Activated T-cell treated with anti-CD3 and anti-CD28 coated beads, Interleukin-2, amount 50 U/mL, for 1 hour (primary cell): ENCODE data around the gene BRSK2.
"Not testable (repeated sequence)": the region's sequence is repeated elsewhere in the genome, so short reads cannot be mapped to it uniquely, and the experiment has no call there.

ENCODE experiments used
- DNase-seq: peaks from one replicate; pipeline ENCODE4 v3.0.0-alpha.2; 2020

BRSK2 gene

DNA sequence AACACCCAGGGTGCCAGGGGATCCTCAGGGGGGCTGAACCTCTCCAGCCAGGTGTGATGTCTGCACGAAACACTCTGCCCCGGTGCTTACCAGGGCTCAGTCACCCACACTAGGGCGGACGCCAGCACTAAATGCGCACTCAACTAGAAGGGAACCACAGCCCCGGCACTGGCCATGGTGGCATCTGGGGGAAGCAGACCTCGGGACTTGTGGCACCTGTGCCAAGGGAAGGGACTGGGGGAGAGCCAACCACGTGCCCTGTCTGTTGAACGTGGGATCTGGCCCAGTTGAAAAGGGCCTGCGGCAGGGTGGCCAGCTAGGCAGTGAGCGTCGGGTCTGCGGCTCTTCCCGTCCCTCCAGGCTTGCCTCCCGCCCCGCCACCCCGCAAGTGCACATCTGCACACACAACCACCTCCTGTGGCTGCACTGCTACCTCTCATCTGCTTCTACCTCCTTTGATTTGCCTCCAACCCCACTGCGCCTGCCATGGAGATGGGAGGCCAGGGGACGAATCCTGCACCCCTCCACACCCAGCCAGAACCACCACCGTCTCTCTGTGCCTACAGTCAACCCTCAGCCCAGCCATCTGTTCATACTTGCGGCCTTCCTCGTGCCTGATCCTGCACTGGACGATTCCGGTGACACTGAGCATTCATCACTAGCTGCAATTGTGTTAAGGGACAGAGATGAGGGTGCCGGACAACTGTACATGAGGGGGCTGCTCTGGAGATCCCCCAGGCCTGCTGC, 111.9 kb downstream of the BRSK2 start:
- DNase-seq = no peak

GRCh38 chr11:1502168-1502953, 112.6 kb downstream of the BRSK2 start:
- DNase-seq = no peak

DNA sequence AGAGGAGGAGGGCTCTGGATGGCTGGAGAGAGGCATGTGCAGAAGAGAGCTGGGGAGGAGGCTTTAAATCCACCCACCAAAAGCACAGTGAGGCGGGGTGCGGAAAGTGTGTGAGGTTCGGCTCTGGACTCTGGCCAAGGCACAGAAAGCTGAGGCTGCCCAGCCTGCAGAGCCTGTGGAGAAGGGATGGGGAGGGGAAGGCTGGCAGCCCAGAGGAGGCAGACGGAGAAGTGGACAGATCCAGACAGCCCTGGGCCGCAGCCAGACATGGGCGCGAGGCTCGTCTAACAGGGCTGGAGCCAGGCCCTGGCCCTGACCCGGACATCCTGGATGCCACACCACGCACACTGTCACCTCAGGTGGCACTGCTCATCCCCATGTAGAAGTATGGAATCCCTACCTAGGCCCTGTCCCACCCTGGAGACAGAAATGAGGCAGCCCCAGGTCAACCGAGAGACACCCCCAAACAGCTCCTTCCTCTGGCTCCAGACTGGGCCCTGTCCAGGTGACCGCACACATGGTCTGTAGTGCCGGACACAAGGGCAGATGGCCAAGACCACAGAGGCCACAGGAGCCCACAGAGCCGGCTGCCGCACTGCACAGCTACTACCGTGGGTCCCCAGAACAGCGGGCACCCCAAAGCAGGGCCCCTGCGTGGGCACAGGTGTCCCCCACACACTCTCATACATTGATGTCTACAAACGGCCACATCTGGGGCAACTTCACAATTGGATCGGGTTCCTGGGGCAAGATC, 113.4 kb downstream of the BRSK2 start:
- no peak for DNase-seq

- no peak for DNase-seq
These were observed 114.0 kb downstream of the BRSK2 start for GRCh38 chr11:1503708-1504104.

GRCh38 chr11:1504138-1504537, 114.4 kb downstream of the BRSK2 start:
- DNase-seq = no peak

DNA sequence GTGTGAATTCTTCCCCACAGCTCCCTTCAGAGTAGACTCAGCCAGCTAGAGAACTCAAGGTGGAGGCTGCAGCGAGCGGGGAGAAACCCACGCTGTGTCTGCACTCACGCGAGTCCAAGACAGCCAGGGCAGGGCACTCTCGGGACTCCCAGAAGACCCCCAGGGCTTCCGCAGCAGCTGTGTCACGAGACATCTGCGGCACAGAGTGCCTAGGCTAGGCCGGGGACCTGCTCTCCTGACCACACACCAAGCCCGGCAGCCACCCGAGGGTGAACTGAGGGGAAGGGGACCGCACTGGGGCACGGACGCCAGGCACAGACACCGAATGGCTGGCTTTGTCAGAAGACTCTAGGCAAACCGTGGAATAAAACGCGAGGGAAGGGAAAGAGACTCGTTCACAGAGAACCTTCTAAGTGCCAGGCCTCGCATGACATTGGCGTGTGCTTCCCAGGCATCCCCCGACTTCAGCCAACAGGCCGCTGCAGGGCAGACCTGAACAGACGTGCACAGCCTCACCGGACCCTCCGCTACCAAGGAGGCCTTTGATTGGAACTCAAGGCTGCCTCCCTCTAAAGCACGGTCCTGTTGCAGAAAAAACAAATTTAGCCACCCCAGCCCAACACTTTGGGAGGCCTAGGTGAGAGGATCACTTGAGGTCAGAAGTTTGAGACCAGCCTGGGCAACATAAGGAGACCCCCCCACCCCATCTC, 115.0 kb downstream of the BRSK2 start:
- no peak for DNase-seq

DNA sequence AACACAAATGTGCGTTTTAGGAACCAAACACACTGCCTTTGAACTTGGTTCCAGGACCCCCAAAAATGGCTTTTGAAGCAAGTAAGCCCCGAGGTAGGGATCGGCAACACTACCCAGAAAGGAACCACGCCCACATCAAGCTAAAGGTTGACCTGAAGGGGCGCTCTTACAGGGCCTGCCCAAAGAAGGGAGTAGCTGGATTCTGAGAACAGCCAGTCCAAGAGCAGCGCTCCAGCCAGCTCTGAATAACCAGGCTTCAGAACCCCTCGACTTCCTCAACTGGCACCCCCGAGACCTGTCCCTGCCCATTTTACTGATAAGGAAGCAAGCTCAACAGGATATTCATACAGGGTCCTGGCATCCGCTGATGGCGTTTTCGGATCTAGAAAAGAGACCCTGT, 115.7 kb downstream of the BRSK2 start:
- no peak for DNase-seq

GRCh38 chr11:1506981-1507380, 117.2 kb downstream of the BRSK2 start:
- DNase-seq = no peak

GRCh38 chr11:1507381-1508140, 117.8 kb downstream of the BRSK2 start:
- DNase-seq = no peak

DNA sequence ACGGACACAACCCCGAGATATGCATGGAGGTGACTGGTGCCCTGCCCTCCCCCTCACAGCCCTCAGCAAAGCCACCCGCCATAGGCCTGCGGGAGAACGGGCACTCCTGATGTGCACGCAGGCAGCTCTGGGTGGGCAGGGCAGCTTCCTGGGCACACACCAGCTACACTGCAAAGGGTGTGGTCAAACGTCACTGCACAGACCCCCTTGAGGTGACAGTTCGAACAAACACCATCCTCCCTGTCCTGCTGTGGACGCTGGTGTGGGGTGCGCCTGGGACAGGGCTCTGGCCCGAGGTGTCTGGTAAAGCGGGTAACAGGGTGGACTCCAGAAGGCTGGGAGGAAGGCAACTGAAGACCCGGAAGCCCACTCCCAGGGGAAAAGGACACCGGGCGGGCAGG, 118.8 kb downstream of the BRSK2 start:
- no peak for DNase-seq

DNA sequence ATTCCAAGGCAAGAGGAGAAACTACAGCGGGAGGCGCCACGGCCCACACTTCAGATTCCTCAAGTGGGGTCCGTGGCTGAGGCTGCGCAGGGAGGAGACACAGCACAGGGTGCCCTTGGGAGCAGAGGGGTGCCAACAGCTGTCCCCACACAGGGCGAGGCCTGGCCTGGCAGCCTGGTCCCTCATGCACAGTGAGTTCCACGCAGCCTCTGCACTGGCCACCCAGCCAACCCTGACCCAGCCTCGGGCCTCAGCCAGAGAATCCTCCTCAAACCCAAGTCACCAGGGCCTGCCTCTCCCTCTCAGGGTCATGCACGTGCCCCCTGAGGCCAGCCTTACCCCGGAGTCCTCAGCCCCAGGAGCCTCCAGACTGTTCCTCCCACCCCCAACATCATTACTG, 119.3 kb downstream of the BRSK2 start:
- DNase-seq = no peak

DNA sequence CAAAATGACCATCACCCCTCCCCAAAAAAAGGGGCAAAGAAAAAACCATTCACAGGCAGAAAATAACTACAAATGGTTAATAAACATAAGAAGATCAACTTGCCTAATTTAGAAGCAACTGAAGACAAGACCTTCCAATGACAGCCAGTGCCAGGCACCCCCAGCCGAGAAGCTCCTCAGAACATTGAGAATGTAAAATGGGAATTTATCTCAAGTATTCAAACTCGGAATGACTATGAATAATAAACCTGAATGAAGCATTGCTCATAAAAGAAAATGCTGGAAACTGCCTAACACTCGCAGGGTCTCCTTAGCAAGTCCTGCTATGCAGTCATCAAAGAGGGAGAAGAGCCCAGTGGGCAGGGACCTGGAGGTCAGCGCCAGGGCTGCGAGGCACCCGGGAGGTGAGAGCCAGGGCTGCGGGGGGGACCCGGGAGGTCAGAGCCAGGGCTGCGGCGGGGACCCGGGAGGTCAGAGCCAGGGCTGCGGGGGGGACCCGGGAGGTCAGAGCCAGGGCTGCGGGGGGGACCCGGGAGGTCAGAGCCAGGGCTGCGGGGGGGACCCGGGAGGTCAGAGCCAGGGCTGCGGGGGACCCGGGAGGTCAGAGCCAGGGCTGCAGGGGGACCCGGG, 120.0 kb downstream of the BRSK2 start:
- DNase-seq = no peak

DNA sequence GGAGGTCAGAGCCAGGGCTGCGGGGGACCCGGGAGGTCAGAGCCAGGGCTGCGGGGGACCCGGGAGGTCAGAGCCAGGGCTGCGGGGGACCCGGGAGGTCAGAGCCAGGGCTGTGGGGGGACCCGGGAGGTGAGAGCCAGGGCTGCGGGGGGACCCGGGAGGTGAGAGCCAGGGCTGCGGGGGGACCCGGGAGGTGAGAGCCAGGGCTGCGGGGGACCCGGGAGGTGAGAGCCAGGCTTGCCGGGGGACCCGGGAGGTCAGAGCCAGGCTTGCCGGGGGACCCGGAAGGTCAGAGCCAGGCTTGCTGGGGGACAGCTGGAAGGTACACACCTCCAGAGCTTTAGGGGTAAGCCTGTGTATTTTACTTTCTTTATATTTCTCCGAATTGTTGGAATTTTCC, 120.6 kb downstream of the BRSK2 start:
- DNase-seq = not testable (repeated sequence)

GRCh38 chr11:1510928-1511327, 121.2 kb downstream of the BRSK2 start:
- no peak for DNase-seq

GRCh38 chr11:1511937-1512496, 122.3 kb downstream of the BRSK2 start:
- no peak for DNase-seq
